Activated naive CD8-positive, alpha-beta T cell (primary cell): Measurements from ENCODE around the gene ACBD7.

Experiments
- H3K27ac Mint-ChIP-seq: one replicate; pipeline ENCODE4 v1.8.0; 2021; ENCODE audit warnings: mixed read lengths
- H3K27me3 Mint-ChIP-seq: one replicate; pipeline ENCODE4 v1.8.0; 2021; ENCODE audit warnings: mixed read lengths
- H3K36me3 Mint-ChIP-seq: one replicate; pipeline ENCODE4 v1.8.0; 2021; ENCODE audit warnings: mixed read lengths
- H3K4me1 Mint-ChIP-seq: one replicate; pipeline ENCODE4 v1.8.0; 2021; ENCODE audit warnings: low read depth, mixed read lengths
- H3K4me3 Mint-ChIP-seq: one replicate; pipeline ENCODE4 v1.8.0; 2021; ENCODE audit warnings: mild to moderate bottlenecking, mixed read lengths
- H3K9me3 Mint-ChIP-seq: one replicate; pipeline ENCODE4 v1.8.0; 2021; ENCODE audit warnings: low read depth, mixed read lengths

Gene ACBD7

GRCh38 chr10:15060638-15061037 lies 27.9 kb downstream of the ACBD7 start:
- Mint-ChIP-seq H3K27me3 (peaks cover 11% of the 10 kb centered on the region), H3K27ac (no peak overlapping the region), H3K4me1 (no peaks in the 10 kb centered on the region), H3K9me3 (peaks cover 16% of the 10 kb centered on the region), H3K36me3 (peaks cover 12% of the 10 kb centered on the region), H3K4me3 (no peak overlapping the region)

GRCh38 chr10:15059914-15060313 lies 28.7 kb downstream of the ACBD7 start:
- peaks cover 8% of the 10 kb centered on the region for H3K27me3 Mint-ChIP-seq
- peaks cover 7% of the 10 kb centered on the region for H3K36me3 Mint-ChIP-seq
- H3K4me1 Mint-ChIP-seq, result no peaks in the 10 kb centered on the region
- peaks cover 11% of the 10 kb centered on the region for H3K9me3 Mint-ChIP-seq
- no peak overlapping the region for H3K27ac Mint-ChIP-seq
- no peak overlapping the region for H3K4me3 Mint-ChIP-seq

- Mint-ChIP-seq H3K36me3 (peaks cover 7% of the 10 kb centered on the region), H3K27ac (no peak overlapping the region), H3K27me3 (peaks cover 5% of the 10 kb centered on the region), H3K4me1 (no peaks in the 10 kb centered on the region), H3K9me3 (peaks cover 11% of the 10 kb centered on the region), H3K4me3 (no peak overlapping the region)
These were observed 29.9 kb downstream of the ACBD7 start for GRCh38 chr10:15058689-15059088.

GRCh38 chr10:15053061-15053460 lies 35.5 kb downstream of the ACBD7 start:
- peaks cover 2% of the 10 kb centered on the region for H3K27me3 Mint-ChIP-seq
- H3K9me3 Mint-ChIP-seq, result no peaks in the 10 kb centered on the region
- no peak overlapping the region for H3K27ac Mint-ChIP-seq
- no peaks in the 10 kb centered on the region for H3K4me1 Mint-ChIP-seq
- no peaks in the 10 kb centered on the region for H3K36me3 Mint-ChIP-seq
- no peak overlapping the region for H3K4me3 Mint-ChIP-seq

- Mint-ChIP-seq H3K4me1 (no peaks in the 10 kb centered on the region), H3K4me3 (no peak overlapping the region), H3K27ac (no peak overlapping the region), H3K36me3 (no peaks in the 10 kb centered on the region), H3K27me3 (no peaks in the 10 kb centered on the region), H3K9me3 (no peaks in the 10 kb centered on the region)
These were observed 36.5 kb downstream of the ACBD7 start for GRCh38 chr10:15052121-15052520.

- Mint-ChIP-seq H3K27me3 (no peaks in the 10 kb centered on the region), H3K4me3 (no peak overlapping the region), H3K4me1 (peaks cover 2% of the 10 kb centered on the region), H3K27ac (no peak overlapping the region), H3K9me3 (no peaks in the 10 kb centered on the region), H3K36me3 (no peaks in the 10 kb centered on the region)
These were observed 39.0 kb downstream of the ACBD7 start for GRCh38 chr10:15049533-15049932.

GRCh38 chr10:15046626-15047025 lies 42.0 kb downstream of the ACBD7 start:
- no peak overlapping the region for H3K27ac Mint-ChIP-seq
- H3K27me3 Mint-ChIP-seq, result no peaks in the 10 kb centered on the region
- H3K4me1 Mint-ChIP-seq, result peaks cover 7% of the 10 kb centered on the region
- no peaks in the 10 kb centered on the region for H3K36me3 Mint-ChIP-seq
- no peak overlapping the region for H3K4me3 Mint-ChIP-seq
- H3K9me3 Mint-ChIP-seq, result no peaks in the 10 kb centered on the region

- no peaks in the 10 kb centered on the region for H3K27me3 Mint-ChIP-seq
- no peak overlapping the region for H3K27ac Mint-ChIP-seq
- no peaks in the 10 kb centered on the region for H3K9me3 Mint-ChIP-seq
- H3K4me1 Mint-ChIP-seq, result peaks cover 7% of the 10 kb centered on the region
- H3K36me3 Mint-ChIP-seq, result no peaks in the 10 kb centered on the region
- H3K4me3 Mint-ChIP-seq, result no peak overlapping the region
These were observed 43.2 kb downstream of the ACBD7 start for GRCh38 chr10:15045380-15045779.

- peaks cover 7% of the 10 kb centered on the region for H3K4me1 Mint-ChIP-seq
- H3K27me3 Mint-ChIP-seq, result no peaks in the 10 kb centered on the region
- no peak within 1 kb of the TSS for H3K27ac Mint-ChIP-seq
- H3K4me3 Mint-ChIP-seq, result no peak within 1 kb of the TSS
- H3K36me3 Mint-ChIP-seq, result no peaks in the 10 kb centered on the region
- no peaks in the 10 kb centered on the region for H3K9me3 Mint-ChIP-seq
These were observed 44.9 kb downstream of the ACBD7 start, which contains the start of gene OLAH for GRCh38 chr10:15043674-15044073. OLAH (plus strand) TSS chr10:15043943; CDS start chr10:15047289, 3,346 bp downstream.

- H3K4me3 Mint-ChIP-seq, result no peak overlapping the region
- no peaks in the 10 kb centered on the region for H3K9me3 Mint-ChIP-seq
- no peaks in the 10 kb centered on the region for H3K27me3 Mint-ChIP-seq
- H3K36me3 Mint-ChIP-seq, result no peaks in the 10 kb centered on the region
- no peak overlapping the region for H3K27ac Mint-ChIP-seq
- H3K4me1 Mint-ChIP-seq, result peaks cover 2% of the 10 kb centered on the region
These were observed 50.2 kb downstream of the ACBD7 start for GRCh38 chr10:15038416-15038815.

- no peak overlapping the region for H3K27ac Mint-ChIP-seq
- no peaks in the 10 kb centered on the region for H3K27me3 Mint-ChIP-seq
- no peak overlapping the region for H3K4me3 Mint-ChIP-seq
- no peaks in the 10 kb centered on the region for H3K9me3 Mint-ChIP-seq
- H3K36me3 Mint-ChIP-seq, result no peaks in the 10 kb centered on the region
- H3K4me1 Mint-ChIP-seq, result peaks cover 2% of the 10 kb centered on the region
These were observed 50.9 kb downstream of the ACBD7 start for GRCh38 chr10:15037691-15038090.

- no peak overlapping the region for H3K27ac Mint-ChIP-seq
- H3K4me1 Mint-ChIP-seq, result peaks cover 2% of the 10 kb centered on the region
- H3K9me3 Mint-ChIP-seq, result no peaks in the 10 kb centered on the region
- H3K36me3 Mint-ChIP-seq, result no peaks in the 10 kb centered on the region
- H3K4me3 Mint-ChIP-seq, result no peak overlapping the region
- H3K27me3 Mint-ChIP-seq, result no peaks in the 10 kb centered on the region
These were observed 52.9 kb downstream of the ACBD7 start for GRCh38 chr10:15035385-15036301.

GRCh38 chr10:15027741-15028140 lies 60.8 kb downstream of the ACBD7 start:
- no peak overlapping the region for H3K4me3 Mint-ChIP-seq
- no peak overlapping the region for H3K27ac Mint-ChIP-seq
- no peaks in the 10 kb centered on the region for H3K9me3 Mint-ChIP-seq
- no peaks in the 10 kb centered on the region for H3K36me3 Mint-ChIP-seq
- no peaks in the 10 kb centered on the region for H3K4me1 Mint-ChIP-seq
- H3K27me3 Mint-ChIP-seq, result no peaks in the 10 kb centered on the region
